Dendritic cell treated with granulocyte-macrophage colony-stimulating factor and Interleukin-4, amounts not matched to agents 40 ng/mL and 50 ng/mL, for 4 days (primary cell): Measurements from ENCODE around the gene BAHD1.

Experiments used
- H3K27ac Mint-ChIP-seq: one replicate; pipeline ENCODE4 v1.8.0; 2022; ENCODE audit warnings: mild to moderate bottlenecking, mixed read lengths
- H3K27me3 Mint-ChIP-seq: one replicate; pipeline ENCODE4 v1.8.0; 2022; ENCODE audit warnings: mild to moderate bottlenecking, mixed read lengths
- H3K36me3 Mint-ChIP-seq: one replicate; pipeline ENCODE4 v1.8.0; 2022; ENCODE audit warnings: low read depth, mixed read lengths
- H3K4me1 Mint-ChIP-seq: one replicate; pipeline ENCODE4 v1.8.0; 2022; ENCODE audit warnings: low read depth, mixed read lengths
- H3K4me3 Mint-ChIP-seq: one replicate; pipeline ENCODE4 v1.8.0; 2022; ENCODE audit warnings: mild to moderate bottlenecking, moderate library complexity, mixed read lengths
- H3K9me3 Mint-ChIP-seq: one replicate; pipeline ENCODE4 v1.8.0; 2022; ENCODE audit warnings: mixed read lengths
- intact Hi-C: fragments of 100-400 bp; cut with micrococcal nuclease; formaldehyde crosslinking; loops from one replicate; pipeline ENCODE4 v1.15.0; 2022

The BAHD1 gene

DNA sequence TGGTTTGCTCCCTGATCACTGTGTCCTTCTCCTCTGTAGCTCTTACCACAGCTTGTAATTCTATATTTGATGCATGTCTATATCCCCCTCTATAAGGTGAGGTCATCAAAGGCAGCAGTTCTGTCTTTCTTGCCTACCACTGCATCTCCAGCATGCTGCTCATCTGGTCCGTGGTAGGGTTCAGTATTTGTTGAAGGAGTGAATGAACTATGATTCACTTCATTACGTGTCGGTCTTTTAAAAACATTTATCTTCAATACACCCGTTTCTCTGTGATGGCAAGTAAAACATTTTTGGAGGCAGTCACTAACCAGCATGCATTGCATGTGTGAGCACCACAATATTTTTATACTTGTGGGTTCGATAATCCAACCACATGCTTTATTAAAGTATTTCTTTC is 57.7 kb downstream of the BAHD1 start:
- no peak overlapping the region for H3K27ac Mint-ChIP-seq
- H3K9me3 Mint-ChIP-seq = no peaks in the 10 kb centered on the region
- peaks cover 9% of the 10 kb centered on the region for H3K4me1 Mint-ChIP-seq
- intact Hi-C loops = no loop called here
- H3K36me3 Mint-ChIP-seq = no peaks in the 10 kb centered on the region
- no peak overlapping the region for H3K4me3 Mint-ChIP-seq
- H3K27me3 Mint-ChIP-seq = peaks cover 26% of the 10 kb centered on the region

DNA sequence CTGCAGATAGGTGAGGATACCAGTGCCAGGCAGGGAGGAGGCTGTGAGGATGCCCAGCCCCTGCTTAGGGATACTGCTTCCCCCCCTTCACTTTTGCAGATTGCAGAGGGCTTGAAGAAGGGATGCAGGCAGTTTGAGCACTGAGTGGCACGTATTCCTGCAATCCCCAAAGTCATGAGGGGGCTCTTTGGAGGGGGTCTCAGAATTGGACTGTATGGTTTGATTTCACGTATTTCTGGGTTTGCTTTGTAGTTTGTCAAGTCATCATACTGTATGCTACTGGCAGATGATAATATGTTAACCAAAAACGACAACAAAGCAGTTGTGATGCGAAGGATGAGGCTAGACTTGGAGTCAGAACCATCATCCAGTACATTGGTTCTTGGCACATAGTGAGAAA is 58.1 kb downstream of the BAHD1 start:
- no peaks in the 10 kb centered on the region for H3K36me3 Mint-ChIP-seq
- peaks cover 30% of the 10 kb centered on the region for H3K27me3 Mint-ChIP-seq
- no peak overlapping the region for H3K27ac Mint-ChIP-seq
- H3K9me3 Mint-ChIP-seq = no peaks in the 10 kb centered on the region
- intact Hi-C loops = no loop called here
- no peak overlapping the region for H3K4me3 Mint-ChIP-seq
- H3K4me1 Mint-ChIP-seq = peaks cover 5% of the 10 kb centered on the region

DNA sequence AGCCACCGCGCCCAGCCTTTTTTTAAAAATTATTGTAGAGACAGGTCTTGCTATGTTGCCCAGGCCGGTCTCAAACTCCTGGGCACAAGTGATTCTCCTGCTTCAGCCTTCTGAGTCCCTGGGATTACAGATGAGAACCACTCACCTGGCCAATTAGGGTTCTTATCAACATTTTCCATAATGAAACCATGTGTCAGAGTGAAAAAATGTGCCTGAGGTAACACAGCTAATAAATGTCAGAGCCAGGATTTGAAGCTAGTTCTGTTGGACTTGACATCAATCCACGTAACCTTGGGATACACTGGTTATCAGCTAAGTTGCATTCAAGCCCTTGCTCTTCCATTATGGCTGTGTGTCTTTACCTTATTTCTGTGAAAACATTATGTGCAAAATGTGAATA is 59.2 kb downstream of the BAHD1 start:
- H3K27ac Mint-ChIP-seq = no peak overlapping the region
- H3K36me3 Mint-ChIP-seq = no peaks in the 10 kb centered on the region
- H3K4me1 Mint-ChIP-seq = no peaks in the 10 kb centered on the region
- H3K27me3 Mint-ChIP-seq = peaks cover 31% of the 10 kb centered on the region
- H3K4me3 Mint-ChIP-seq = no peak overlapping the region
- H3K9me3 Mint-ChIP-seq = no peaks in the 10 kb centered on the region
- intact Hi-C loops = loop anchor here (10.0 kb wide), 1 partner anchor 55 kb away; the partner anchor contains the start of gene BAHD1

DNA sequence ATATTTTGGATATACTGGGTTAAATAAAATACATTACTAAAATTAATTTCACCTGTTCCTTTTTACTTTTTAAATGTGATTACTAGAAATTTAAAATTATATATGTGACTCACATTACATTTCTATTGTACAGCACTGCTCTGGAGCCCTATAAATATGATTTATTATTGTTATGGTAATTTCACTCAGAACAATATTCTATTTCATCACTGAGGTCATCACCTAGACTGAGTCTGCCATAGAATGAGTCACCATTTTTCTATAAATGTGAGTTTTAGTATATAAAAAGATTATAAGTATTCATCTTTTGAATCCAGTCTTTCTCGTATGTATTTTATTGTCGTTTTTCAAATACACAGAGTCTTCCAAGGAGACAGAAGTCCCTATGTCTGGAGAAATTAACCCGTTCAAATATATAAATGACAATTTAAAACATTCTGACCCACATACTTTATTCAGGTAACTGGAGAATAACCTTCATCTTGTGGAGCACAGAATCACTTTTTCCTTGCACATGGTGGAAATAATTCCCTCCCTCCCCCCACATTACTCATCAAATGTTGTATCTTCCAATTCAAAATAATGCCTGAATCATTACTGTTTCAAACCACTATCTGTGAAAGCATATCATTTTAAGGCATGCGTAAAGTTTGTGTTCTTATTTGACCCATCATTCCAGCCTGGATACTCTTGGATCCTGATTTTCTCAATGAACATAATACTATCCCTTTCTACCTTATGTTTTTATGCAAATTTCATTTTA is 60.0 kb downstream of the BAHD1 start:
- Mint-ChIP-seq H3K27ac (no peak overlapping the region), H3K4me3 (no peak overlapping the region), H3K36me3 (no peaks in the 10 kb centered on the region)

DNA sequence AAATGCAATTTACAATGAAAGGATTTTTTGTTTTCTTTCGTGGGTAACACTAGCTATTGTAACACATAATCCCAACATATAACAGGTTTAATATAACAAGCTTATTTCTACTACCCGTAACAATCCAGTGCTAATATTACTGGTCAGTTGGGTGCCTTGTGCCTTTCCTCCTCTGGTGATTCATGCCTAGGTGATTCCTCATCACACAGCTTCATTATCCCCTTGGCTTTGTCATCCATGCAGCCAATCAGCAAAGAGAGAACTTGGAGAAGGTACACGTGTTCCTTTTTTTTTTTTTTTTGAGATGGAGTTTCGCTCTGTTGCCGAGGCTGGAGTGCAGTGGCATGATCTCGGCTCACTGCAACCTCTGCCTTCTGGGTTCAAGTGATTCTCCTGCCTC is 60.7 kb downstream of the BAHD1 start:
- Mint-ChIP-seq H3K27ac (no peak overlapping the region), H3K27me3 (peaks cover 34% of the 10 kb centered on the region), H3K4me3 (no peak overlapping the region), H3K4me1 (no peaks in the 10 kb centered on the region), H3K36me3 (no peaks in the 10 kb centered on the region), H3K9me3 (no peaks in the 10 kb centered on the region)
- intact Hi-C loops = loop anchor here (10.0 kb wide), 1 partner anchor 57 kb away; the partner anchor contains the start of gene BAHD1

More for the DNA sequence above, 60.0 kb downstream of the BAHD1 start:
- intact Hi-C loops = loop anchor here (10.0 kb wide), 1 partner anchor 56 kb away; the partner anchor contains the start of gene BAHD1
- Mint-ChIP-seq H3K9me3 (no peaks in the 10 kb centered on the region), H3K4me1 (no peaks in the 10 kb centered on the region), H3K27me3 (peaks cover 30% of the 10 kb centered on the region)

DNA sequence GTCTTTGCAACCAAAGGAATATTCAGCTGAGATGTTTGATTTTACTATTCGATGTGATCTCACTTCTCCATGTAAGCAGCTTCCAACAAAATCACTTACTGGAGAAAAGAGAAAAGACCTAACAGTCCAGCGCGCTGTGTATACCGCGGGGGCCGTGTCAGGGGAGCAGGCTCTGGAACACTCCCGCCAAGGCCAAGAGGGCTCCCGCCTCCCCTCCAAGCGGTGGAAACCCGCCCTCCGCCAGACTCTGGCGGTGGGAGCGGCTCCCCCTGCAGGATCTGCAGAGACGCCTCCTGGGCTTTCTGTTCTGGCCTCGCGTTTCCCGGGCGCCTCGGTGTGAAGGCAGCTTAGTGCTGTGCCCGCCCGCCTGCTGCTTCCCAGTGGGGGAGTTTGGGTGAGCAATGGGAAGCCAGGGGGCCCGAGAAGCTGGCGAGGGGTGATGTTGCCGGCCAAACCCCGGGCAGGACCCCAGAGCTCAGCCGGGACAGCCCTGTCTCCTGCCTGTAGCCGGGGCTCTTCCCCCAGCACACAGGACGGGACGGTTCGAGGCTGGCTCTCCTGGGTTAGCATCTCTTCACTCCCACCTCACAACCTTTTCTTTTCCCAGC is 66.3 kb downstream of the BAHD1 start:
- Mint-ChIP-seq H3K27me3 (peaks cover 68% of the 10 kb centered on the region), H3K27ac (no peak overlapping the region), H3K4me3 (peak overlapping the region; percentile 54), H3K9me3 (no peaks in the 10 kb centered on the region), H3K4me1 (peaks cover 25% of the 10 kb centered on the region), H3K36me3 (no peaks in the 10 kb centered on the region)
- intact Hi-C loops = loop anchor here (10.0 kb wide), 1 partner anchor 62 kb away; the partner anchor contains the start of gene BAHD1

DNA sequence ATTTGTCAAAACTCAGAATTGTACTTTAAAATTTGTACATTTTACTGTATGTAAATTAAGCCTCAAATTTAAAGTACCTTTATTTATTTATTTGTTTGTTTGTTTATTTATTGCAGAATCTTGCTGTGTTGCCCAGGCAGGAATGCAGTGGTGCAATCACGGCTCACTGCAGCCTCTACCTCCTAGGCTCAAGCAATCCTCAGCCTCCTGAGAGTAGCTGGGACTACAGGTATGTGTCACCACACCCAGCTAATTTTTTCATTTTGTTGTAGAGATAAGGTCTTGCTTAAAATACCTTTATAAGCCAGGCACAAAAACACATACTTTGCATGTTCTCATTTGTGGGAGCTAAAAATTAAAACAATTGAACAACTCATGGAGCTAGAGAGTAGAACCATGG is 67.5 kb downstream of the BAHD1 start:
- peaks cover 75% of the 10 kb centered on the region for H3K27me3 Mint-ChIP-seq
- no peak overlapping the region for H3K4me3 Mint-ChIP-seq
- no peaks in the 10 kb centered on the region for H3K9me3 Mint-ChIP-seq
- H3K27ac Mint-ChIP-seq = no peak overlapping the region
- H3K36me3 Mint-ChIP-seq = no peaks in the 10 kb centered on the region
- intact Hi-C loops = loop anchor here (10.0 kb wide), 1 partner anchor 63 kb away; the partner anchor contains the start of gene BAHD1
- peaks cover 29% of the 10 kb centered on the region for H3K4me1 Mint-ChIP-seq

DNA sequence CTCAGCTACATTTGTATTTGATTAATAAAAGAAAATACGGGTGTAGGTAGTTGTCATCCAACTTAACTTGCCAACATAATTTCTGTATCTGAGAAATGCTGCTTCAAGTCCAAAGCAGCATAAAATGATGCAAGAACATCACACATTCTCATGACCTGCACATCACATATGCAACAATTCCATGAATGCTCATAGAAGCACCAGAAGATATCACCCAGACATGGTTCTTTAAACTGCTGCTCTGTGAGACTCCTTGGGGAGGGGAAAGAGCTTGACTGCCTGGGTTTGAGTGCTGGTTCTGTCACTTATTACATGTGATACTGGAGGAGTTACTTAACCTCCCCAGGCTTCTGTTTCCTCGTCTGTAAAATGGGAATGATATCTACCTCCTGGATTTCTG is 69.4 kb downstream of the BAHD1 start:
- H3K36me3 Mint-ChIP-seq = no peaks in the 10 kb centered on the region
- H3K27ac Mint-ChIP-seq = no peak overlapping the region
- H3K4me3 Mint-ChIP-seq = no peak overlapping the region
- intact Hi-C loops = no loop called here
- H3K4me1 Mint-ChIP-seq = peaks cover 29% of the 10 kb centered on the region
- peaks cover 76% of the 10 kb centered on the region for H3K27me3 Mint-ChIP-seq
- H3K9me3 Mint-ChIP-seq = no peaks in the 10 kb centered on the region

DNA sequence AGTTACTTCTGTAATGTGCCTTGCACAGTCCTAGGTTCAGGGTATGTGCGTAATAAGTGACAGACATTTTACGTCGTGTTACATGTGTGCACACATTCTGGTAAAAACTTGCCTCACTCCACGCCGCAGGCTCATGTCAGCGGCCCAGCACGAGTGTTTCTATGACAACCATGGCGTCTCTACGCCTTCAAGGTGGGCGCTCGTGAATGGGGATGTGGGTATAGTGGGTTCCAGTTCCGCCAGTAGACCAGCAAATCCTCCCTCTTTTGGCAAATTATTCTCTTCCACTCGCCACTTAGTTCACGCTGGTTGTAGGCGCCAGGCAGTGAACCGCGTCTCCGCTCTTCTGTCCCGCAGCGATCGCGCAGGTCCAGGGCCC is 70.3 kb downstream of the BAHD1 start:
- intact Hi-C loops = no loop called here
- Mint-ChIP-seq H3K4me3 (peak overlapping the region; percentile 79), H3K4me1 (peaks cover 29% of the 10 kb centered on the region), H3K36me3 (no peaks in the 10 kb centered on the region), H3K27me3 (peaks cover 76% of the 10 kb centered on the region), H3K9me3 (no peaks in the 10 kb centered on the region), H3K27ac (no peak overlapping the region)

DNA sequence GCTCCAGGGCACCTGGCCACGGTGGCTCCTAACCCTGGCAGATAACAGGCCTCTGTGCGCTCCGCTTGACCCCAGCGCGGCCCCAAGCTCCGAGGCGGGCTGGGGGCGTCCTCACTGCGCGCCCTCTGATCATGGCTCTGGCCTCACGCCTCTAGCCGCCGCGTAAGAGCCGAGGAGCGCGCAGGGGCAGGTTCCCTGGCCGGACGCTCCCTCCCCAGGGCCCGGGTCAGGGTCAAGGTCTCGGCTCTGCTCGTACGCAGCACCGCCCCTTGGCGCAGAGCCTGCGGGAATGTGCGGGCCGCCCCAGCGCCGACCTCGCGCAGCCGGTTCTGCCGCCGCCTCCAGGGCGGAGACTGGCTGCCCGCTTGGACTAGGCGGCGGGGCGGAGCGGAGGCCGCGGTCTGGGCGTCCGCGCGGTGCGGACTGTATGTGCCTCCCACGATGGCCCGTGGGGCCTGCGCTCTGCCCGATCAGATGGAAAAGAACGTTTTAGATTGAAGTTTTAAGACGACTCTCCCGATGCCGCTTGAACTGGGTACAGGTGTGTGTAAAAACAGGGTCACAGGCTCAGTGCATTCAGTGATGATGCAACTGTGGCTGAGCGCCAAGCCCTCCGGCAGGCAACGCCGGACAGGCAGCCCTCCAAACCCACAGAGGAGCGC is 70.8 kb downstream of the BAHD1 start:
- H3K4me3 Mint-ChIP-seq = peak overlapping the region; percentile 79
- H3K4me1 Mint-ChIP-seq = peaks cover 28% of the 10 kb centered on the region
- no peak overlapping the region for H3K27ac Mint-ChIP-seq
- H3K27me3 Mint-ChIP-seq = peaks cover 71% of the 10 kb centered on the region
- no peaks in the 10 kb centered on the region for H3K36me3 Mint-ChIP-seq
- H3K9me3 Mint-ChIP-seq = no peaks in the 10 kb centered on the region
- intact Hi-C loops = no loop called here

DNA sequence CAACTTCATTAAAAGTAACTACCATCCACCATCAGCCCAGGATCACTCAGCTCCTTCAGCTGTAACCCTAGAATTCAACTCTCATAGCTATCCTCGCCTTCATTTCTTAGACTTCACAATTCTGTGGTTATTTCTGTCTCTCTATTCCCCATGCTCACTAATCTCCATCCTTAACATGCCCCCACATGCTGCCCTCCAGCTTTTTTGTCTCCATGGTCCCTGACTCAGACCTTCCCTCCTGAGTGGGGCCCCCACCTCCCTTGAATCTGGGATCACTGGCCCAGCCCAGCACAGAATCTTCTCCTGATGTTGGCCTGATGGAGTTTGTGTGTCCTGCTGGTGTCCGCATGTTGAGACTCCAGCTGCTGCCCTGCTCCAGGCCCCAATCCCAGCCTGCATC is 71.7 kb downstream of the BAHD1 start:
- Mint-ChIP-seq H3K36me3 (no peaks in the 10 kb centered on the region), H3K27me3 (peaks cover 63% of the 10 kb centered on the region), H3K4me1 (peaks cover 20% of the 10 kb centered on the region), H3K9me3 (no peaks in the 10 kb centered on the region), H3K27ac (no peak overlapping the region), H3K4me3 (no peak overlapping the region)
- intact Hi-C loops = no loop called here

DNA sequence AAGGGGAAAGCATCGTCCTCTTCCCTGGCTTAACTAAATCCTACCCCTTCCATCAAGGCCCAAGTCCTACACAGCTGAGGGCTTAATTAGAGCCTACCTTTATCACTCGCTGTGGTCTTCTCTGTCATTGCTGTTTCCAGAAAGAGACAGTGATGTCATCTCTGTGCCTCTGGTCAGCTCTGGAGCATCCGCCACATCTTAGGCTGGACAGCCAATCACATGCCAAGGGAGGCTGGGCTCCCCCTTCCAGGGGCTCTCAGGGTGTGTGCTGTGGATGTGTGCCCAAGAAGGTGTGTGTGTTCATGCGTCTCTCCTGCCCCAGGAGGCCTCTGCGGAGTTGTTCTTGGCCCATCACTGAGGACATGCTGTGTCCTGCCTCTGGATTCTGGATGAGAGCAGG is 72.9 kb downstream of the BAHD1 start:
- H3K9me3 Mint-ChIP-seq = no peaks in the 10 kb centered on the region
- no peak overlapping the region for H3K27ac Mint-ChIP-seq
- intact Hi-C loops = no loop called here
- peaks cover 53% of the 10 kb centered on the region for H3K27me3 Mint-ChIP-seq
- H3K4me1 Mint-ChIP-seq = peaks cover 18% of the 10 kb centered on the region
- no peaks in the 10 kb centered on the region for H3K36me3 Mint-ChIP-seq
- no peak overlapping the region for H3K4me3 Mint-ChIP-seq

DNA sequence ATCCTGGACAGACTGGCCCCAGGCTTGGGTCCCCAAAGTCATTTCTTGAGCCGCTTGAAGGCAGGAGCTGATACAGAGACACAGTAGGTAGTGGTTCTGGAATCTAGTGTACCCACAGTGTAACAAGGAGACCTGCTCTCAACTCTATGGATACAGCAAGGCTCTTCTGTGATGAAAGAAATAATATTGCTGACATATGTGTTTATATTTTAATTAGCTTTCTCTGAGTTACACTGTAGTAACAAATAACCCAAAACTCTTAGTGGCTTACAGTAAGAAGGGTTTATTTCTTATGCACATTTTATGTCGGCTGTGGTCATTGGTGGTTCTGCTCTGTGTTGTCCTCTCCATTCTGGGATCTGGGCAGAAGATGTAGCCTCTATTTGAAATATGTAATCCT is 75.6 kb downstream of the BAHD1 start:
- Mint-ChIP-seq H3K27ac (no peak overlapping the region), H3K9me3 (no peaks in the 10 kb centered on the region), H3K4me3 (no peak overlapping the region), H3K4me1 (peaks cover 16% of the 10 kb centered on the region), H3K27me3 (peaks cover 33% of the 10 kb centered on the region), H3K36me3 (no peaks in the 10 kb centered on the region)
- intact Hi-C loops = loop anchor here (5.0 kb wide), 1 partner anchor 376 kb away; the partner anchor contains the start of gene VPS18
